Endothelial cell of umbilical vein (primary cell): ENCODE data around the gene ARHGAP20. TPM values are rescaled to one million over a fixed set of nuclear protein-coding genes. Genes with fewer than 3 reads are reported as not detected.

Experiments used
- BruUV-seq: library from RNA; stranded (reverse); fragments of 400-500 nt; replicated peaks from 2 replicates; lab custom pipeline; 2021; lab: Mats Ljungman, UMichigan
- CTCF ChIA-PET: fragments of 300-600, 350-600 bp; sonication (Branson Sonifier 250); formaldehyde crosslinking; loops from one replicate; lab custom pipeline; 2021; ENCODE audit warnings: antibody characterized with exemption, inconsistent platforms; lab: Charles Lee
- POLR2A ChIA-PET: fragments of 300-600, 350-600 bp; sonication (Branson Sonifier 250); formaldehyde crosslinking; loops from one replicate; lab custom pipeline; 2021; ENCODE audit warnings: antibody characterized with exemption, inconsistent platforms; lab: Charles Lee
- DNase-seq: peaks from one replicate; pipeline ENCODE4 v3.0.0-alpha.2; 2011; ENCODE audit warnings: low read depth, low spot score
- FAIRE-seq: peaks from 2 replicates; lab custom pipeline; 2011; peaks lifted over from hg19 to GRCh38; lab: Jason Lieb, UNC
- H2AFZ ChIP-seq: 2 replicates; pipeline ENCODE4 v1.6.0; 2012; ENCODE audit warnings: low read depth, low read length, control low read depth, inconsistent platforms
- H3K27ac ChIP-seq: 2 replicates; pipeline ENCODE4 v1.5.1; 2011; ENCODE audit warnings: low read depth, mild to moderate bottlenecking, control low read depth, low read length, moderate library complexity; ENCODE audit not compliant: insufficient read depth
- H3K27me3 ChIP-seq, 2 experiments: 2 replicates each; pipeline versions ENCODE4 v1.6.0 to v1.6.1; 2011; ENCODE audit warnings: low read length in 2 of 2, mixed read lengths in 1 of 2; ENCODE audit not compliant: control insufficient read depth in 2 of 2, insufficient read depth in 2 of 2
- H3K36me3 ChIP-seq, 2 experiments: 2 replicates in 1 of 2; 3 replicates in 1 of 2; pipeline ENCODE4 v1.5.1; 2011; ENCODE audit warnings: low read length in 2 of 2, mild to moderate bottlenecking in 1 of 2, moderate library complexity in 1 of 2; ENCODE audit not compliant: control insufficient read depth in 2 of 2, insufficient read depth in 2 of 2; ENCODE audit errors: extremely low read depth in 1 of 2
- H3K4me1 ChIP-seq: 3 replicates; pipeline ENCODE4 v1.5.1; 2011; ENCODE audit warnings: mild to moderate bottlenecking, low read length; ENCODE audit not compliant: control insufficient read depth, insufficient read depth; ENCODE audit errors: extremely low read depth
- H3K4me2 ChIP-seq: 2 replicates; pipeline ENCODE4 v1.6.1; 2011; ENCODE audit warnings: low read length, control low read depth, mixed read lengths; ENCODE audit not compliant: insufficient read depth
- H3K4me3 ChIP-seq, 3 experiments: fragments of 200-600 bp in 1 of 3; sonication (generic), shearing (Covaris generic) in 1 of 3; replicated peaks in 1 of 3; 2 replicates each; pipeline ENCODE4 v1.5.1; 2011 to 2016; ENCODE audit warnings: control low read depth in 3 of 3, low read length in 3 of 3, mild to moderate bottlenecking in 2 of 3, inconsistent platforms in 1 of 3, low read depth in 1 of 3, moderate library complexity in 1 of 3; ENCODE audit not compliant: insufficient read depth in 1 of 3
- H3K79me2 ChIP-seq: 2 replicates; pipeline ENCODE4 v1.6.0; 2012; ENCODE audit warnings: low read length, inconsistent platforms; ENCODE audit not compliant: control insufficient read depth, insufficient read depth
- H3K9ac ChIP-seq: replicated peaks from 2 replicates; pipeline ENCODE3; 2011; ENCODE audit warnings: low read length, control low read depth; ENCODE audit not compliant: insufficient read depth; ENCODE audit errors: extremely low read depth
- H3K9me1 ChIP-seq: replicated peaks from 3 replicates; pipeline ENCODE4 v1.6.0; 2011; ENCODE audit warnings: mild to moderate bottlenecking, low read length; ENCODE audit not compliant: control insufficient read depth, insufficient read depth; ENCODE audit errors: extremely low read depth
- H3K9me3 ChIP-seq: replicated peaks from 2 replicates; pipeline ENCODE4 v1.5.1; 2012; ENCODE audit warnings: low read length, inconsistent platforms; ENCODE audit not compliant: control insufficient read depth, insufficient read depth
- H4K20me1 ChIP-seq: replicated peaks from 2 replicates; pipeline ENCODE3; 2011; ENCODE audit warnings: mild to moderate bottlenecking, low read length; ENCODE audit not compliant: control insufficient read depth, insufficient read depth; ENCODE audit errors: extremely low read depth
- CTCF ChIP-seq, 2 donors: IDR thresholded peaks; 1 replicate in 1 of 2; 2 replicates in 1 of 2; pipeline ENCODE4 v1.5.1; 2011; ENCODE audit warnings: low read length in 2 of 2, mild to moderate bottlenecking in 2 of 2, moderate library complexity in 2 of 2, control low read depth in 1 of 2, inconsistent platforms in 1 of 2, low read depth in 1 of 2; ENCODE audit not compliant: insufficient read depth in 1 of 2; ENCODE audit errors: extremely low read depth in 1 of 2
- EZH2 ChIP-seq: IDR thresholded peaks from 2 replicates; pipeline ENCODE4 v1.6.1; 2012; ENCODE audit warnings: borderline replicate concordance, low read depth, mild to moderate bottlenecking, moderate library complexity, low read length, inconsistent platforms; ENCODE audit not compliant: severe bottlenecking
- FOS ChIP-seq: IDR thresholded peaks from 2 replicates; pipeline ENCODE4 v1.6.1; 2011; ENCODE audit warnings: mild to moderate bottlenecking, low read length, moderate library complexity, borderline replicate concordance; ENCODE audit not compliant: insufficient read depth
- GATA2 ChIP-seq: IDR thresholded peaks from 2 replicates; pipeline ENCODE4 v1.7.0; 2011; ENCODE audit warnings: low read depth, mild to moderate bottlenecking, moderate library complexity, mixed read lengths, low read length; ENCODE audit not compliant: insufficient read length, insufficient read depth
- JUN ChIP-seq: IDR thresholded peaks from 2 replicates; pipeline ENCODE4 v1.6.1; 2011; ENCODE audit warnings: borderline replicate concordance, low read depth; ENCODE audit not compliant: insufficient read length, insufficient read depth
- MAX ChIP-seq: IDR thresholded peaks from 2 replicates; pipeline ENCODE4 v1.6.1; 2011; ENCODE audit not compliant: insufficient read depth, insufficient read length
- MYC ChIP-seq: IDR thresholded peaks from one replicate; pipeline ENCODE4 v1.6.1; 2011; ENCODE audit warnings: mild to moderate bottlenecking, low read depth, low read length
- POLR2A ChIP-seq: IDR thresholded peaks from 2 replicates; pipeline ENCODE4 v1.6.1; 2012; ENCODE audit warnings: low read depth, mild to moderate bottlenecking, control low read depth, low read length
- POLR2AphosphoS5 ChIP-seq: IDR thresholded peaks from 2 replicates; pipeline ENCODE4 v1.6.1; 2012; ENCODE audit warnings: low read depth, mild to moderate bottlenecking, control low read depth, low read length, moderate library complexity; ENCODE audit not compliant: insufficient read depth
- dilution Hi-C: fragments of 300-500 bp; cut with MboI; formaldehyde crosslinking; loops from one replicate; pipeline ENCODE4 v1.15.0; 2019; ENCODE audit warnings: low sequenced_read_pairs; ENCODE audit not compliant: extremely low pct_ligation_motif_present
- intact Hi-C: fragments of 100-400 bp; cut with micrococcal nuclease; formaldehyde crosslinking; loops from one replicate; pipeline ENCODE4 v1.10.0; 2022
- polyA plus RNA-seq, 4 experiments: library from polyadenylated mRNA; depleted of rRNA in 3 of 4; stranded (reverse) in 3 of 4; unstranded in 1 of 4; fragments of >200 nt; gene quantifications; 2 replicates each; pipeline versions ENCODE4 v1.2.1 to v1.2.3, GENCODE V29; 2011 to 2012; ENCODE audit warnings: missing spikeins in 1 of 4
- total RNA-seq: library from RNA; stranded (reverse); gene quantifications from 2 replicates; pipeline ENCODE4 v1.2.3, GENCODE V29; 2021

The ARHGAP20 gene
- total and polyA plus RNA-seq, 2 donors (not counting 3 experiments of a cell fraction or from before 2014, with no cell fraction given) = 0.51 to 1.1 TPM

- dilution Hi-C loops = no loop called here
- intact Hi-C loops = no loop called here
- no peaks in the 10 kb centered on the region for H3K79me2 ChIP-seq
Observed at GRCh38 chr11:110530900-110531741, 181.1 kb downstream of the ARHGAP20 start.

More at GRCh38 chr11:110530900-110531741, 181.1 kb downstream of the ARHGAP20 start:
- DNase-seq (no peak), FAIRE-seq (no peak)
- TF ChIP-seq POLR2AphosphoS5 (no peak), POLR2A (no peak), FOS (no peak), MAX (no peak), JUN (no peak), GATA2 (no peak), MYC (no peak), CTCF (IDR thresholded peaks at IDR 0.05; ENCODE audit: extremely low read depth in 1 of 2, insufficient read depth in 1 of 2, low read depth in 1 of 2, low read length in 2 of 2) (no peak), EZH2 (no peak)
- Histone ChIP-seq H3K4me1 (no peaks in the 10 kb centered on the region), H3K4me2 (no peak overlapping the region), H3K36me3 (no peaks in the 10 kb centered on the region), H3K27ac (no peak overlapping the region), H4K20me1 (no peaks in the 10 kb centered on the region), H3K27me3 (peaks cover 0 to 2% of the 10 kb centered on the region in 2 experiments), H3K9me1 (no peaks in the 10 kb centered on the region), H3K4me3 (no peak overlapping the region), H2AFZ (no peak overlapping the region), H3K9me3 (no peaks in the 10 kb centered on the region), H3K9ac (no peak overlapping the region)
- CTCF ChIA-PET = no interaction called here
- POLR2A ChIA-PET = no interaction called here
- no TSS peak for BruUV-seq
